Activated CD4-positive, alpha-beta T cell treated with anti-CD3 and anti-CD28 coated beads, Interleukin-2, Interleukin-6, amounts not matched to agents 100 ng/mL and 50 ng/mL, durations not matched to agents 16 hours and 8 hours (primary cell): ENCODE measurements around the gene HDAC8.
"Not testable (repeated sequence)": the region's sequence is repeated elsewhere in the genome, so short reads cannot be mapped to it uniquely, and the experiment has no call there.

ENCODE experiments used
- DNase-seq: peaks from one replicate; pipeline ENCODE4 v3.0.0-alpha.2; 2020

Gene HDAC8

GRCh38 chrX:72449034-72449433 lies 123.6 kb downstream of the HDAC8 start:
- not testable (repeated sequence) for DNase-seq

DNA sequence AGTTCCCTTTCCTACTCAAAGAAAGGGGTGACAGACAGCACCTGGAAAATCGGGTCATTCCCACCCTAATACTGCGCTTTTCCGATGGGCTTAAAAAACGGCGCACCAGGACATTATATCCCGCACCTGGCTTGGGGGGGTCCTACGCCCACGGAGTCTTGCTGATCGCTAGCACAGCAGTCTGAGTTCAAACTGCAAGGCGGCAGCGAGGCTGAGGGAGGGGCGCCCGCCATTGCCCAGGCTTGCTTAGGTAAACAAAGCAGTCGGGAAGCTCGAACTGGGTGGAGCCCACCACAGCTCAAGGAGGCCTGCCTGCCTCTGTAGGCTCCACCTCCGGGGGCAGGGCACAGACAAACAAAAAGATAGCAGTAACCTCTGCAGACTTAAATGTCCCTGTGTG lies 131.9 kb downstream of the HDAC8 start:
- DNase-seq = not testable (repeated sequence)

GRCh38 chrX:72436010-72436409 lies 136.6 kb downstream of the HDAC8 start:
- no peak for DNase-seq

GRCh38 chrX:72430405-72430968 lies 142.2 kb downstream of the HDAC8 start:
- DNase-seq = no peak

GRCh38 chrX:72421797-72422196 lies 150.8 kb downstream of the HDAC8 start:
- DNase-seq = no peak

GRCh38 chrX:72409993-72410392 lies 162.7 kb downstream of the HDAC8 start:
- DNase-seq = no peak

- no peak for DNase-seq
These were observed 163.8 kb downstream of the HDAC8 start for GRCh38 chrX:72408885-72409284.

- not testable (repeated sequence) for DNase-seq
These were observed 167.5 kb downstream of the HDAC8 start for GRCh38 chrX:72405136-72405535.

DNA sequence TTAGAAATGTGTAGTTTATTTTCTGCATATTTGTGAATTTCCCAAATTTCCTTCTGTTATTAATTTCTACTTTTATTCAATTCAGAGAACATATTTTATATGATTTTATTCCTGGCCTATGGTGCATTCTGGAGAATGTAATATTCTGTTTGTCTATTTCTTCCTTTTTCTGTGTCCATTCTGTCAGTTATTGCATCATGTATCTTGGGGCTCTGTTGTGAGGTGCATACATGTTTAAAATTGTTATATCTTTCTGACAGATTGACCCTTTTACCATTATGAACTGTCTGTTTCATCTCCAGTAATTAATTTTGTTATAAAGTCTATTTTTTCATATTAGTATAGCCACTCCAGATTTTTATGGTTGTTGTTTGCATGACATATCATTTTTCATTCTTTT lies 170.0 kb downstream of the HDAC8 start:
- DNase-seq = no peak

DNA sequence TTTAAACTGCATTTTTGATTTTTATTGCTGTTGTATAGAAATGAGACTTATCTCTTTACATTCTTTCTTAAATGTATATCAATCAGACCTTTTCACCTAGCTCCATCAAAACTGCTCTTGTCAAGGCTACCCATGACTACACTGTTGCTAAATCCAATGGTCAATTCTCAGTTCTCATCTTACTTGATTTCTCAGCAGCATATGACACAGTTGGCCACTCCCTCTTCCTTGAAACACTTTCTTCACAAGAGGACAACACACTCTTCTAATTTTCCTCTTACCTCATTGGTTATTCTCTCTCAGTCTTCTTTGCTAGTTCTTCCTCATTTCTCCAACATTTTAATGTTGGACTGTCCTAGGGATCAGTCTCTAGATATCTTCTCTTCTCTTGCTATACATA lies 172.8 kb downstream of the HDAC8 start:
- DNase-seq = no peak

GRCh38 chrX:72396117-72396516 lies 176.5 kb downstream of the HDAC8 start:
- DNase-seq = no peak

- DNase-seq = no peak
These were observed 177.4 kb downstream of the HDAC8 start for GRCh38 chrX:72395237-72395636.

DNA sequence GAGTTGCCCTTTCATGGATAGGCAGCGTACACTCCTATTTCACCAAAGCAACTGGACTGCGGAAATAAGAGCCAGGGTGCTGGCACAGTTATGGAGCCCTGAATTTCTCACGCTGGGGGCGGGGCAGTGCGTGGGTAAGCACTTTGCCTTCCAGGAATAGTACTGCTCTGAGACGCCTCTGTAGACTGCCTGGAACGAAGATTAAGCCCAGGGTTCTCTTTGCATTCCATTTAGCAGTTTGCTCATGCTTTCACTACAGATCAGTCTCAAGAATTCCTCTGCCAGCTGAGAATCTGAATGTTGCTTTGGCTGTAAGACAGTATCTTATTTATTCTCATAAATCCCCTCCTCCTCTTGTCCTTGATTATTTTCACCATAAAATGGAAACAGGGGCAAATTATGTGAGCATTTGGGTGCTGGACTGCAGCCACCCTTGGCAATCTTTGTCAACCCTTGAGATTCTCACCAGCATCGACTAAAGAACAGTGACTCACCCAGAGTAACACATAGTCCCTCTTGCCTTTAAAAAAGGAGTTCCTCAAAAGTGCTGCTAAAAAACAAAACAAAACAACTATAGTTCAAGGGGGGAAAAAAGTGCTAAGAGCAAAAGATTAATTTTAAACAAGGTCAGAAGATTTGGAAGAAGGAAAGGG lies 178.0 kb downstream of the HDAC8 start:
- no peak for DNase-seq

DNA sequence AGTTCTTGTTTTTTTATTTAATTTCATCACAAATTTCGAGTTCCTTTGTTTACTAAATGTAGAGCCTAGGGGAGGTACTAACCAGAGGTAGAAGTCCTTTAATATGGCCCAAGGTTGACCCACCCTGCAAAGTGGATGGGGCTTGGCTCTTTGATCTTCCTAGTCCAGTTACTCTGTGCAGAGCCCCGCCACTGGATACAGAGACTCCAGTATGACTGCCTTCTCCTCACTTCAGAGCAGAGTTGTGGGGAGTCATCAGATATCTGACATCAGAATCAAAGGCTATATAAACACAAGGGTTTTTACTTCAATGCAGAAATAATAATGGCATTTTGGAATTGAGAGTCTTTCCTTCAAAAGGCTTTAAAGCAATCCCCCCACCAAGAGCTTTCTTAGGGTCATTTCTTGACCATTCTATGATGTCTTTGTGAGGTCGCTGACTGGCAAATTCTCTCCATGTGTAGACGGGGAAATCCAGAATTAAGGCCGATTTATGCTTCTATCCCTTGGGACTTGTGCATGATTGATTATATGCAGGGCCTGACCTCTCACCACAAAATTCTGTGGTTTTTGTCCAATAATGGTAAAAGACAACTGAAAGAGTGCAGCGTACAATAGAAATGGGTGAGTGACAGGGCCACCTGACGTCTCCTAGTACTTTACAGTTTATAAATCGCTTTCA lies 178.7 kb downstream of the HDAC8 start:
- DNase-seq = no peak

DNA sequence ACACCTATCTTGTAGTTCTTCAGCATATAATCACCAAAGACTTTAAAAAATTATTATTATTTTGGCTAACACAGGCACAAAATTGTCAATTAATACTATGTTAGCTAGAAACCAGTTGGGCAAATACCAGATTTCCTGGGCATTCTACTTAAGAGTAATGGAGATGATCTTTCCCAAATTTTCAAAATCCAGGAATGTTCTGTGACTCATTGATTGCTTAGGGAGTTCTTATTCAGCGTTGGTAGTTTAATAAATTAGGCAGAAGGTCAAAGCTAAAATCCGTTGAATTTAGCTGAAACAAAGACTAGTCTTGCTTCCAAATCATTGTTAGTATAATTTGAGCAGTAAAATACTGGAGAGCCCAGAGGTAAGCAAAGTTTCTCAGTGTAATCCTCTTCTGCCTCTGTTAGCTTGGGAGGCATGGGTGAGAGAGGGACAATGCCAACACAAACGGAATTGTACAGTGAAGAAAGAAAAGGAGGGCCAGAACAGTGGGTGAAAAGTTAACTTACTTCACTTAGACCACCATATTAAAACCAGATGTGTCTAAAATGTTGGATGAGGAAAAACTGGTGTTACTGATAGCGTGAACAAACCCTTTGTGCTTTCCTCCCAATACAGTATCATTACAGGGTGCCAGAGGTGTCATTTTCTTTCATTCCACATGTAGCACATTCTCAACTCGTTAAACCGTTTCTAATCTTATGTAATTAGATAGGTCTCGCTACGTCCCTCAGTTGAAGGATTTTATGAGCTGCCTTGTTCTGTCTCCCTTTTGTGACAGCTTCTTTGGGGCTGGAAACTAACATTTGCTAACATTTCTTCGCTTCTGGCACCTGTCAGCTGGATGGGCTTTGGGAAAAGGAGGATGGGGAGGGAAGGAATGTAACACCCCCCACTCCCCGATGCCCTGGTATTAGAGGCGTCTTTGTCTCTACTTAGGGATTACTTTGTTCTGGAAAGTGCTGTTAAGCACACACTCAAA lies 179.5 kb downstream of the HDAC8 start:
- no peak for DNase-seq

DNA sequence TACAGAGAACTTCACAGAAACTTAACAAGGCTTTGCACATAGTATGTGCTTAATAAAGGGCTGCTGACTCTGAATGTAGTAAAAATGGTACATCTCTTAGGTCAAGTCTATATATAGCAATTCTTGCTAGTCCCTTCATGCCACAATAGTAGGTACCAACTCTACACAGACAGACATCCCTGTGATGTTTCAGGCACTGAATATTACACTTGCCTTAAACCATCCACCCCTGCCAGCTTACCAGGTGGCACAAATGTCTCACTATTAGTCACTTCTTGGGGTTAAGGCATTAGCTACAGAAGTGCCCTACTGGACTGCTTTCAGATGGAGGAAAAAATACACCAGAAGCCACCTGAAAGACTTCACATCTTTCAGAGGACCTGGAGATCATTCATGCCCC lies 180.6 kb downstream of the HDAC8 start:
- DNase-seq = no peak

GRCh38 chrX:72387247-72387646 lies 185.4 kb downstream of the HDAC8 start:
- no peak for DNase-seq

- no peak for DNase-seq
These were observed 190.4 kb downstream of the HDAC8 start for GRCh38 chrX:72382202-72382595.

DNA sequence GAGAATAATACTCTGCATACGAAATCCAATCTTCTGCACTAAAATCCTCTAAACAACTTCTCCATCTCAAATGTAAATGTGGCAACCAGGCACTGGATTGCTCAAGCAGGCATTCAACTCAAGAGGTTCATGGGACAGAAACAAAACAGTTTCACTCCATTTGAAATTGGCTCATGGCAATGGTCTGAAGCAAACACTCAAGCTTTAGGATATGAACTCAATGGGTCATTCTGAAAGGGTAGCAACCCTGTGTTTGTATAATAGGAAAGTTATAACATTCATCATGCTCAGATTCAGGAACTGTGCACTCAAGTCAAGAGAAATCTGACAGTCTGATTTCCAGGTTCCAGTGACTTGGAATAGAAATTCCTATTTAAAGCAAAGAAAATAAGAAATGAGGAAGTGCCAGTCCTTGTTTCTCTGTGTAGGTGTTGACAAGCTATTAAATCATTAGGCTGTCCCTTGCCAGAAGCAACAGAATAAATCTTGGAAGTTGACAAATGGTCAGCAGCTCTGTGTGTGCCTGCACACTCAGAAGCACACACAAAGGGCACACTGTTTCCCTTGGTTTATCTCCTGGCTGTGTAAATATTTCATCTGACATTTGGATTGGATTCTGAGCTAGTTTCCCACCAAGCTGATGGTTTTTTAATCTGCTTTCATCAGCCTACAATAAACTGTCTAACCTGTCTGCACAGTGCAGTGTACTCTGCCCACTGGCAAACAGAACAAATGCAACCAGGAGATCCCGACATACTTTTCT lies 191.0 kb downstream of the HDAC8 start:
- DNase-seq = no peak

GRCh38 chrX:72376124-72376523 lies 196.5 kb downstream of the HDAC8 start:
- DNase-seq = no peak

DNA sequence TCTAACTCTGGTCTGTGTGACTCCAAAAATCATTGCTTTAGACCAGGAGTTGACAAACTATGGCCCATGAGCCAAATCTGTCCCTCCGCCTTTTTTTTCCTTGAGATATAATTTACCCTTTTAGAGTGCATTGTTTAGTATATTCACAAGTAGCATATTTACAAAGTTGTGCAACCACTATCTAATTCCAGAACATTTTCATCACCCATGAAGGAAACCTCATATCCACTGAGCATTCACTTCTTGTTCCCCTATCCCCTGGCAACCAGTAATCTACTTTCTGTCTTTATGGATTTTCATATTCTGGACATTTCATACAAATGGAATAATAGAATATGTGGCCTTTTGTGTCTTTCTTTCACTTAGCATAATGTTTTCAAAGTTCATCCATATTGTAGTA lies 199.5 kb downstream of the HDAC8 start:
- DNase-seq = no peak

DNA sequence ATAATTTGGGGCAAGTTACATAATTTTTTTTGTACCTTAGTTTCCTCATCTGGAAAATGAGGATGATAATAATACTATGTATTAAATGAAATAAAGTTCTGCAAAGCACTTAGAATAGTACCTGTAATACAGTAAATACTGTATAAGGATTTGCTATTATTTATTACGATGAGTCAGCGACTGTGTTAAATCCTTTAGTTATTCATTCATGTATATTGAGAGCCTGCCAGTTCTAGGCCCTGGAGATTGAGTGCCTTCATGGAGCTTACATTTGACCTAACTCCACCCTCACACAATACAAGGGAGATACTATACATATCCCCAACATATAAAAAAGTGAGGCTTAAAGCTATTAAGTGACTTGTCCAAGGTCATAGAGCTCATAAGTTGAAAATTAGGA lies 199.9 kb downstream of the HDAC8 start:
- DNase-seq = no peak

GRCh38 chrX:72371405-72371804 lies 201.2 kb downstream of the HDAC8 start:
- DNase-seq = no peak
